Spleen (tissue), 11 donors: ENCODE data around the gene CMPK2. TPM values are rescaled to one million over a fixed set of nuclear protein-coding genes. Genes with fewer than 3 reads are reported as not detected.

ENCODE experiments used
- DNase-seq: peaks from one replicate; pipeline ENCODE4 v3.0.0-alpha.2; 2020
- H3K27ac ChIP-seq, 8 donors: fragments of 200-600 bp; sonication (generic) in 7 of 8; 1 replicate in 4 of 8; 2 replicates in 4 of 8; pipeline versions ENCODE4 v1.5.0 to v1.8.0; 2016 to 2021; ENCODE audit warnings: inconsistent platforms in 4 of 8, mild to moderate bottlenecking in 4 of 8, moderate library complexity in 1 of 8
- H3K27me3 ChIP-seq, 7 donors: fragments of 200-600 bp; sonication (generic) in 6 of 7; replicated peaks in 1 of 7; 1 replicate in 4 of 7; 2 replicates in 3 of 7; pipeline versions ENCODE4 v1.5.0 to v1.8.0; 2016 to 2021; ENCODE audit warnings: inconsistent platforms in 3 of 7, mild to moderate bottlenecking in 1 of 7
- H3K36me3 ChIP-seq, 6 donors: fragments of 200-600 bp; sonication (generic) in 5 of 6; 1 replicate in 4 of 6; 2 replicates in 2 of 6; pipeline versions ENCODE4 v1.5.0 to v1.8.0; 2016 to 2021; ENCODE audit warnings: inconsistent platforms in 2 of 6
- H3K4me1 ChIP-seq, 6 donors: fragments of 200-600 bp; sonication (generic) in 5 of 6; 1 replicate in 3 of 6; 2 replicates in 3 of 6; pipeline versions ENCODE4 v1.5.0 to v1.8.0; 2016 to 2021; ENCODE audit warnings: inconsistent platforms in 3 of 6
- H3K4me3 ChIP-seq, 8 donors: fragments of 200-600 bp; sonication (generic) in 7 of 8; 1 replicate in 4 of 8; 2 replicates in 4 of 8; pipeline versions ENCODE4 v1.5.0 to v1.8.0; 2016 to 2021; ENCODE audit warnings: inconsistent platforms in 4 of 8, mild to moderate bottlenecking in 4 of 8, moderate library complexity in 2 of 8
- H3K9me3 ChIP-seq, 8 donors: fragments of 200-600 bp; sonication (generic) in 7 of 8; 1 replicate in 4 of 8; 2 replicates in 4 of 8; pipeline versions ENCODE4 v1.5.0 to v1.8.0; 2016 to 2021; ENCODE audit warnings: inconsistent platforms in 4 of 8
- POLR2A ChIP-seq, 3 donors: fragments of 450-650 bp; IDR thresholded peaks; one replicate each; pipeline ENCODE4 v1.5.1; 2017; ENCODE audit warnings: antibody characterized with exemption in 3 of 3, mild to moderate bottlenecking in 1 of 3
- POLR2AphosphoS5 ChIP-seq, 3 donors: sonication (generic); formaldehyde crosslinking; IDR thresholded peaks; one replicate each; pipeline ENCODE4 v1.5.1; 2017; ENCODE audit warnings: antibody characterized with exemption in 3 of 3
- WGBS, 5 donors: extraction: QIAGEN DNeasy Blood & Tissue Kit in 3 of 5; methylation state at CpG; one replicate each; pipeline versions ENCODE4 v1.1.5 to v1.1.7; 2013 to 2018; 5-methylcytosine and 5-hydroxymethylcytosine counted together
- intact Hi-C: fragments of 100-400 bp; cut with DNase I; formaldehyde crosslinking; loops from one replicate; pipeline ENCODE4 v1.15.0; 2023; ENCODE audit warnings: low total_unique reads
- polyA plus RNA-seq, 3 donors: library from polyadenylated mRNA; stranded (reverse); fragments of 200-250 nt; gene quantifications; one replicate each; pipeline ENCODE4 v1.2.1, GENCODE V29; 2013
- total RNA-seq, 7 donors: library from RNA; depleted of rRNA in 3 of 7; stranded (reverse); fragments of >200 nt in 3 of 7; fragmentation: NEBNext Ultra II Directional in 4 of 7; extraction: Animal tissue kit (Norgen Biotek cat#: 25700) in 4 of 7; gene quantifications; one replicate each; pipeline versions ENCODE4 v1.1.0 to v1.2.1, GENCODE V29; 2016 to 2021
- TF ChIP-seq, protein P1 (sequence below), 11 experiments: fragments of 200-600 bp in 7 of 11; fragments of 450-650 bp in 4 of 11; sonication (generic) in 4 of 11; IDR thresholded peaks in 8 of 11; conservative IDR thresholded peaks in 3 of 11; 1 replicate in 7 of 11; 2 replicates in 4 of 11; pipeline versions ENCODE4 v1.4.0 to v1.8.0; 2016 to 2021; ENCODE audit warnings: antibody characterized with exemption in 11 of 11, inconsistent platforms in 4 of 11, mild to moderate bottlenecking in 1 of 11
- donor health status: healthy with polysubstance abuse.
- donor health status: DM: no; HTN: no; CAD: no; lungs with moderate emphysema.
- donor health status: DM: no; HTN: no; CAD: no.
- donor health status: Bipolar disorder and iron deficiency.
- donor health status: healthy.
- donor health status: DM: no; HTN: no; CAD: no.
- donor health status: DM: yes; HTN: yes; CAD: no.

The CMPK2 gene
- total and polyA plus RNA-seq, 10 donors, result 2.5 to 18.8 (median 8.9) TPM

- WGBS, 5 donors, result 26 to 57% (median 42%) methylated on average over 2 of the region's 2 CpGs
- Histone ChIP-seq H3K36me3 (no peaks in the 10 kb centered on the region), H3K4me1 (peaks cover 17 to 78% (median 41%) of the 10 kb centered on the region in 6 donors), H3K9me3 (no peaks in the 10 kb centered on the region), H3K27me3 (no peaks in the 10 kb centered on the region), H3K4me3 (peak overlapping the region in 1 of 8 donors; percentile 5), H3K27ac (peak overlapping the region in 6 of 8 donors; percentile 4 to 54 (median 36))
- TF ChIP-seq POLR2AphosphoS5 (IDR thresholded peaks at IDR 0.05) (no peak), POLR2A (IDR thresholded peaks at IDR 0.05) (no peak)
- TF ChIP-seq, protein P1, sequence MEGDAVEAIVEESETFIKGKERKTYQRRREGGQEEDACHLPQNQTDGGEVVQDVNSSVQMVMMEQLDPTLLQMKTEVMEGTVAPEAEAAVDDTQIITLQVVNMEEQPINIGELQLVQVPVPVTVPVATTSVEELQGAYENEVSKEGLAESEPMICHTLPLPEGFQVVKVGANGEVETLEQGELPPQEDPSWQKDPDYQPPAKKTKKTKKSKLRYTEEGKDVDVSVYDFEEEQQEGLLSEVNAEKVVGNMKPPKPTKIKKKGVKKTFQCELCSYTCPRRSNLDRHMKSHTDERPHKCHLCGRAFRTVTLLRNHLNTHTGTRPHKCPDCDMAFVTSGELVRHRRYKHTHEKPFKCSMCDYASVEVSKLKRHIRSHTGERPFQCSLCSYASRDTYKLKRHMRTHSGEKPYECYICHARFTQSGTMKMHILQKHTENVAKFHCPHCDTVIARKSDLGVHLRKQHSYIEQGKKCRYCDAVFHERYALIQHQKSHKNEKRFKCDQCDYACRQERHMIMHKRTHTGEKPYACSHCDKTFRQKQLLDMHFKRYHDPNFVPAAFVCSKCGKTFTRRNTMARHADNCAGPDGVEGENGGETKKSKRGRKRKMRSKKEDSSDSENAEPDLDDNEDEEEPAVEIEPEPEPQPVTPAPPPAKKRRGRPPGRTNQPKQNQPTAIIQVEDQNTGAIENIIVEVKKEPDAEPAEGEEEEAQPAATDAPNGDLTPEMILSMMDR (IDR thresholded peaks at IDR 0.05 in 8 of 11, conservative IDR thresholded peaks at IDR 0.05 in 3 of 11), result no peak
- no peak for DNase-seq
- intact Hi-C loops, result no loop called here
Observed at GRCh38 chr2:6880200-6880733, 14.6 kb upstream of the CMPK2 start.

DNA sequence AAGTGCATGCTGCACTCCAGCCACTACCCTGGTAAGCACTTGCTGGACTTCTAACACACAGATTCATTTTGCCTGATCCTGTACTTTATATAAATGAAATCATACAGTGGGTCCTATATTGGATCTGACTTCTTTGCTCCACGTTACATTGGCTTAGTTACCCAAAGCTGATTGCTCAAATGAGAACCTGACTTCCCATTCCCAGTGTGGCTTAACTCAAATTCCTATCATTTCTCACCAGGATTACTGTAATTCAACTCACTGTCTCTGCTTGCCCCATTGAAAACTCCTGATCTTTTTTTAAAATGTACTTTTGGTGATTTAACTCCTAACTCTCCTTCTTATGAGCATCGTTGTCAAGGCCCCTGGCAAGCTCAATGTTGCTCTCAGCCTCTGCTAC lies 13.3 kb upstream of the CMPK2 start:
- Histone ChIP-seq H3K27ac (no peak overlapping the region), H3K27me3 (no peaks in the 10 kb centered on the region), H3K4me1 (peaks cover 17 to 78% (median 41%) of the 10 kb centered on the region in 6 donors), H3K36me3 (no peaks in the 10 kb centered on the region), H3K4me3 (peak overlapping the region in 3 of 8 donors; percentile 52 to 69 (median 52)), H3K9me3 (peaks cover 0 to 5% (median 0%) of the 10 kb centered on the region in 8 donors)
- no peak for TF ChIP-seq POLR2A (IDR thresholded peaks at IDR 0.05)
- TF ChIP-seq, protein P1 (IDR thresholded peaks at IDR 0.05 in 8 of 11, conservative IDR thresholded peaks at IDR 0.05 in 3 of 11), result no peak
- TF ChIP-seq POLR2AphosphoS5 (IDR thresholded peaks at IDR 0.05), result no peak
- no peak for DNase-seq
- 68 to 82% (median 75%) methylated on average over 2 of the region's 2 CpGs for WGBS, 5 donors
- intact Hi-C loops, result no loop called here

DNA sequence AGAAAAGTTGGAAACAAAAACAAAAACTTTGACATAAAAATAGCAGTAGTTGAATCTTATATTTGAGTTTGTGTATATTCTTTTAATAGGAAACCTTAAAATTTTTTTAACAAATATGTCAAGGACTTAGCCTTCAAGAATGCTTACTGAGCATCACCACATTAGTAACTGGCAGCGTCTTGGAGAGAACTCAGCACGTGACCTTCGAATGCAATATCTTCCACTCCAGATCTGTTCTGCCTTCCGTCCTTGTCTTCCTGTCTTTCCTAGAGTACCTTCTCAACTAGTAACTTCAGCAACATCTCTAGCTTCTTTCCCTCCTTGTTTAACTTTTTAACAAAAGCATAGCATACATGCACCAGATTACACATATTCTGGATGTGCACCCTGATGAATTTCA lies 12.8 kb upstream of the CMPK2 start:
- H3K4me1 ChIP-seq, result peaks cover 17 to 76% (median 41%) of the 10 kb centered on the region in 6 donors
- H3K9me3 ChIP-seq, result peaks cover 0 to 8% (median 0%) of the 10 kb centered on the region in 8 donors
- H3K27ac ChIP-seq, result peak overlapping the region in 1 of 8 donors; percentile 77
- intact Hi-C loops, result no loop called here
- no peaks in the 10 kb centered on the region for H3K27me3 ChIP-seq
- WGBS, 5 donors, result 24 to 32% (median 28%) methylated on average over 4 of the region's 4 CpGs
- DNase-seq, result no peak
- H3K36me3 ChIP-seq, result no peaks in the 10 kb centered on the region
- H3K4me3 ChIP-seq, result peak overlapping the region in 3 of 8 donors; percentile 52 to 69 (median 52)
- TF ChIP-seq POLR2AphosphoS5 (IDR thresholded peaks at IDR 0.05) (no peak), POLR2A (IDR thresholded peaks at IDR 0.05) (no peak)
- TF ChIP-seq, protein P1 (IDR thresholded peaks at IDR 0.05 in 8 of 11, conservative IDR thresholded peaks at IDR 0.05 in 3 of 11), result no peak

GRCh38 chr2:6877402-6878304 lies 11.9 kb upstream of the CMPK2 start, which contains the start of gene RSAD2:
TSS of gene RSAD2 (plus strand) at chr2:6877777. CDS start at chr2:6877801, 24 bp downstream.
- peak; percentile 76 for DNase-seq
- Histone ChIP-seq H3K4me3 (peak within 1 kb of the TSS; percentile 26 to 69 (median 50)), H3K4me1 (peaks cover 17 to 74% (median 44%) of the 10 kb centered on the region in 6 donors), H3K27ac (peak within 1 kb of the TSS; percentile 26 to 81 (median 68)), H3K27me3 (no peaks in the 10 kb centered on the region), H3K9me3 (peaks cover 0 to 8% (median 0%) of the 10 kb centered on the region in 8 donors), H3K36me3 (no peaks in the 10 kb centered on the region)
- intact Hi-C loops, result no loop called here
- TF ChIP-seq POLR2A (IDR thresholded peaks at IDR 0.05) (no peak), POLR2AphosphoS5 (IDR thresholded peaks at IDR 0.05) (peak in 2 of 3 donors; percentile 40)
- TF ChIP-seq, protein P1 (IDR thresholded peaks at IDR 0.05 in 8 of 11, conservative IDR thresholded peaks at IDR 0.05 in 3 of 11), result no peak
- WGBS, 5 donors, result 13 to 21% (median 15%) methylated on average over 9 to 10 of the region's 10 CpGs
